CD4-positive, alpha-beta T cell treated with Interferon alpha-2 for 1 hour (primary cell): ENCODE data around the gene TMEM63B.
"Not testable (repeated sequence)": the region's sequence is repeated elsewhere in the genome, so short reads cannot be mapped to it uniquely, and the experiment has no call there.

Experiments
- DNase-seq, 2 donors: peaks; one replicate each; pipeline ENCODE4 v3.0.0-alpha.2; 2020 to 2022

TMEM63B gene

DNA sequence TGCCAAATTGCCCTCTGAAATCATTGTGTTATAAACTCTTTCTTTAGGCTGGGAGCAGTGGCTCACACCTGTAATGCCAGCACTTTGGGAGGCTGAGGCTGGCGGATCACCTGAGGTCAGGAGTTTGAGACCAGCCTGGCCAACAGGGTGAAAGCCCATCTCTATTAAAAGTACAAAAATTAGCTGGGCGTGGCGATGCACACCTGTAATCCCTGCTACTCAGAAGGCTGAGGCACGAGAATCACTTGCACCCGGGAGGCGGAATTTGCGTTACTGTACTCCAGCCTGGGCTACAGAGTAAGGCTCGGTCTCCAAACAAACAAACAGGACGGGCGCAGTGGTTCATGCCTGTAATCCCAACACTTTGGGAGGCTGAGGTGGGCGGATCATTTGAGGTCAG, 69.0 kb downstream of the TMEM63B start:
- DNase-seq: not testable (repeated sequence)

DNA sequence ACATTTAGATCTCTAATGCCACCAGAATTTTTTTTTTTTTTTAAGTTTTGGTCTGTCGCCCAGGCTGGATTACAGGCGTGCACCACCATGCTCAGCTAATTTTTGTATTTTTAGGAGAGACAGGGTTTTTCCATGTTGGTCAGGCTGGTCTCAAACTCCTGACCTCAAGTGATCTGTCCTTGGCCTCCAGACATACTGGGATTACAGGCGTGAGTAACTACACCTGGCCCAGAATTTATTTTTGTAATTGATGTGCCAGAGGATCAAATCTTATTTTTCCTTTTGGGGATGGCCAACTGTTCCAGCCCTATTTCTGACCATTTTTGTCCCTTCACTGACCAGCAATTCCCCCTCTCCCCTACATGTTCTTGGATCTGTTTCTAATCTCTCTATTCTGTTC, 71.3 kb downstream of the TMEM63B start:
- no peak for DNase-seq

DNA sequence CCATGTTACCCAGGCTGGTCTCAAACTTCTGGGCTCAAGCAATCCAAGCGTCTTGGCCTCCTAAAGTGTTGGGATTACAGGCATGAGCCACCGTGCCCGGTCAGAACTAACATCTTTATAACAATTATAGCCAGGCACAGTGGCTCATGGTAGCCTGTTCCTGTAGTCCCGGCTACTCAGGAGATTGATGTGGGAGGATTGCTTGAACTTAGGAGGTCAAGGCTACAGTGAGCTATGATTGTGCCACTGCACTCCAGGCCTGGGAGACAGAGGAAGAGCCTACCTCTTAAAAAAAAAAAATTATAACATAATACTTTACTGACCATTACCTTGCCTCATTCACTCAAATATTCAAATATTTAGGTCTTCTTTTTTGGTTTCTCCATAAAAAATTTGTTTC, 72.5 kb downstream of the TMEM63B start:
- DNase-seq: no peak

DNA sequence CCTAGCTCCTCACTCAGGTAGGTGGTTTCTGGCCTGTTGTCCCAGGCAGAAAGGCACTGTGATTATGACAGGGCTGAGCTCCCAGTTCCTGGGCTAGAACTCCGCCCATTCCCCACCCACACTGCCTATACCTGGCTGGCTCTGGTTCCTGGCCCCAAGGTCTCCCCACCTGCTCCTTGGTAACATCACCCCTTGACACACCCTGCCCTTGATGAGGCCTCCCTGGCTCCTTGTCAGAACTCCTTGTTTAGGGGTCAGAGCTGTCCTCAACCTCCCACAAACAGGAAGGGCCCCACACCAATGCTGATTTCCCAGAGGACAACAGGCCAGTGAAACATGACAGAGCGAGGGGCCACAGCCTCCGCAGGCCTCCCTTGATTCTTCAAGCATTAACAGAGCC, 73.8 kb downstream of the TMEM63B start:
- no peak for DNase-seq

DNA sequence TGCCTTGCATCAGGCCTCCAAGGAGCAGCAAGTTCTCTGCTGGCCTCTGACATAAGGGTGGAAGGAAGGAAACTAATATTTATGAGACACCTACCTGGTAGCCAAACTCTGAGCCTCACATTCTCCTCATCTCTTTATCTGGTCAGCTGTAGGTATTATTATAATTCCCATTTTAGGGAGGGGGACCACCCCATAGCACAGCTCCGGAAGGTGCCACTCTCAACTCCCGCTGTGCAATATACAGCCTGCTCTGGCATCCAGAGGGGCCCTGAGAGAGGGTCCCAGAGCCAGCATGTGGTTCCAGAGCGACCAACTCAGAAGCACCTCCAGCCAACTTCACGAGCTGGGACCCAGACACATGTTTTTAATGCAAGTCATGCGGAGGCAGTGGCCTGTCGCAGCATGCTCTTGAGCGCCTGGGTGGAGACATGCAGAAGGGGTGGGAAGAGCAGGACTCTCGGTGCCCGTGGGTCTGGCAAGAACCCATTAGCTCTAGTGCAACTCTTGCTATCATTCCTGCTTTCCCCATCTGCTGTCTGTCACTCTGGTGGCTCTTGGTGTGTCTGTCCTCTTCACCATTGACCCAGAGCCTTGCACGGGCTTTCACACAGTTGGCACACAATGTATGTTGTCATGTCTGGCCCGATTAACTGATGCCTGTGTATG, 74.4 kb downstream of the TMEM63B start:
- no peak for DNase-seq

DNA sequence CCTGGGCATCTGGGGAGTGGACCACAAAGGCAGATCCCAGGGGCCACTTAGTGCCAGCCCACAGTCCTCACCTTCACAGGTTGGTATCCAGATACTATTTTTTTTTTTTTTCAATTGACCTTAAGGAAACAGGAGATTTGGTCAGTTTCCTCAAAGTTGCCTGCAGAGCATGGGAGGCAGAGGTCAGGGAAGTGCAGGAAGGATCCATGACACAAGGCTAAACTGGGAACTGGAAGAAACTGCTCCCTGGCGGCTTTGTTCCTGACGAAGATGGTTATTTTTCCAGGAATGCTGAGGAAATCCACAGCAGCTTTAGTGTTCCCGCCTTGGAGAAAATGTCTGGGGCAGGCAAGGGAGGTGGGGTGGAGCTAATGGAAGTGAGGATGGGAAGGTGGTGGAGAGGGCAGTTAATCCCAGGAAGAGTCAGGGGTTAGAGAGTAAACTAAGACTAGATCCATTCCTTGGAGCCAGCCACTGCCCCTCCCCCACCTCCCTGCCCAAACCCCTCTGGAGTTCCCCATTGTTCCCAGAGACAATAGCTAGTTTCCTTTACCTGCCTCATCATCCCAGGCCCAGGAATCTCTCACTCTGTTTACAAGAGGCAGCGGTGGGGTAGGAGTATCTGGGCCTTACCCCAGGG, 75.1 kb downstream of the TMEM63B start:
- no peak for DNase-seq

DNA sequence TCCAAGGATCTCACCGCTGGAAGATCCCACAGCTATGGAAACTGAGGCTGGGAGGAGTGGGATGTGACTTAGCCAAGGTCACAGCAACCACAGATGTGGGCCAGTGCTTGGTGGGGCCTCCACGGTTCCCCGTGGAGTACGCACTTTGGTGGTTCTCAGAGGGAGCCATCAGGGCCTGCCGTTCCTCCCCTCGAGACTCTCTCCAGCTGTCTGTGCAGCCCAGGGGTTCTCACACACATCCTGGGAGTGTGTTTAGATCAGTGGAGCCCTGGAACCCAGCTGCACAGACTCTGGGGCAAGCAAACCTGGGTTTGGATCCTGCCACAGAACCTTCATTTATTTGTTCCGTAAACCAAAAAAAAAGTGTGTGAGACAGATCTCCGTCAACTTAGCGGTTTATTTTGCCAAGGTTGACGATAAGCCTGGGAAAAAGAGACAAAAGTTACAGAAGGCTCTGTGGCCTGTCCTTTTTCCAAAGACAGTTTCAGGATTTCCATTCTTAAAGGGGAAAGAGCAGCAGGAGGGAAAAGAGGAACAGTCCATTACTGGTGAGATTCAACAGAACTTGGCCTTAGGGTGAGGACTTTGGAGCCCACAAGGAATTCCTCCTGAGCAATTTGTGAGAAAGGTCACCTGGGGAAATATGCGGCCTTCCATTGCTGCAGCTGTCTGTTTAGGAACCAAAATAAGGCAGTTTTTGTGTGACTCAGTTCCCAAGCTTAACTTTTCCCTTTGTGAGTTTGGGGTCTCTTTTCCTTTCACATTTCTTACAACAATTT, 75.8 kb downstream of the TMEM63B start:
- DNase-seq: no peak

DNA sequence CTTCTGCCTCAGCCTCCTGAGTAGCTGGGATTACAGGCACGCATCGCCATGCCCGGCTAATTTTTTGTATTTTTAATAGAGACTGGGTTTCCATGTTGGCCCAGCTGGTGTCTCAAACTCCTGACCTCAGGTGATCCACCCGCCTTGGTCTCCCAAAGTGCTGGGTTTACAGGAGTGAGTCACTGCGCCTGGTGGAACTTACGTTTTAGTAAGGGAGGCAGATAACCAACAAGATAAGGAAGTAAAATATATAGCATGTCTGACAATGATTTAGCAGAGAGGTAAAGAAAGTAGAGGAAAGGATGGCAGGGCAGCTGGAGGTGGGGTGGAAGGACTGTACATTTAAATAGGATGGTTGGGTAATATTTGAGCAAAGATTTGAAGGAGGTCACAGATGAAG, 76.6 kb downstream of the TMEM63B start:
- DNase-seq: no peak
